Fibroblast of mammary gland (primary cell): Measurements from ENCODE around the gene PLEKHB2.
"Not testable (repeated sequence)": the region's sequence is repeated elsewhere in the genome, so short reads cannot be mapped to it uniquely, and the experiment has no call there.

ENCODE experiments used
- DNase-seq: peaks from one replicate; pipeline ENCODE4 v3.0.0-alpha.2; 2010; ENCODE audit warnings: low read depth
- H3K4me3 ChIP-seq: 2 replicates; pipeline ENCODE4 v1.5.1; 2011; ENCODE audit warnings: low read depth, mild to moderate bottlenecking, low read length, moderate library complexity; ENCODE audit not compliant: control insufficient read depth
- CTCF ChIP-seq: conservative IDR thresholded peaks from 2 replicates; pipeline ENCODE4 v1.5.1; 2011; ENCODE audit warnings: low read depth, low read length, inconsistent platforms; ENCODE audit not compliant: control insufficient read depth, insufficient read depth

PLEKHB2 gene

GRCh38 chr2:131064589-131065512 lies 40.3 kb upstream of the PLEKHB2 start:
- DNase-seq: no peak
- TF ChIP-seq CTCF: no peak
- H3K4me3 ChIP-seq: no peak overlapping the region

- no peak for TF ChIP-seq CTCF
- no peak for DNase-seq
- H3K4me3 ChIP-seq: no peak overlapping the region
These were observed 37.5 kb upstream of the PLEKHB2 start for GRCh38 chr2:131067465-131068125.

GRCh38 chr2:131068172-131068571 lies 37.0 kb upstream of the PLEKHB2 start:
- DNase-seq, H3K4me3 ChIP-seq: not testable (repeated sequence)

GRCh38 chr2:131075578-131075977 lies 29.6 kb upstream of the PLEKHB2 start:
- not testable (repeated sequence) for H3K4me3 ChIP-seq, DNase-seq

- no peak for TF ChIP-seq CTCF
- no peak overlapping the region for H3K4me3 ChIP-seq
- DNase-seq: peak; percentile 53
These were observed 28.4 kb upstream of the PLEKHB2 start for GRCh38 chr2:131076707-131077106.

GRCh38 chr2:131077182-131077846 lies 27.8 kb upstream of the PLEKHB2 start:
- peak; percentile 40 for DNase-seq
- TF ChIP-seq CTCF: no peak
- no peak overlapping the region for H3K4me3 ChIP-seq

- no peak overlapping the region for H3K4me3 ChIP-seq
- no peak for DNase-seq
- TF ChIP-seq CTCF: no peak
These were observed 27.2 kb upstream of the PLEKHB2 start for GRCh38 chr2:131077966-131078365.

GRCh38 chr2:131079931-131080330 lies 25.2 kb upstream of the PLEKHB2 start:
- not testable (repeated sequence) for H3K4me3 ChIP-seq, DNase-seq
